CD4-positive, alpha-beta T cell treated with Interleukin-4 for 4 hours (primary cell): Measurements from ENCODE around the gene RASA1.
"Not testable (repeated sequence)": the region's sequence is repeated elsewhere in the genome, so short reads cannot be mapped to it uniquely, and the experiment has no call there.

Source experiments
- DNase-seq: peaks from one replicate; pipeline ENCODE4 v3.0.0-alpha.2; 2020

The RASA1 gene

GRCh38 chr5:87287266-87287665, 19.6 kb downstream of the RASA1 start:
- not testable (repeated sequence) for DNase-seq

DNA sequence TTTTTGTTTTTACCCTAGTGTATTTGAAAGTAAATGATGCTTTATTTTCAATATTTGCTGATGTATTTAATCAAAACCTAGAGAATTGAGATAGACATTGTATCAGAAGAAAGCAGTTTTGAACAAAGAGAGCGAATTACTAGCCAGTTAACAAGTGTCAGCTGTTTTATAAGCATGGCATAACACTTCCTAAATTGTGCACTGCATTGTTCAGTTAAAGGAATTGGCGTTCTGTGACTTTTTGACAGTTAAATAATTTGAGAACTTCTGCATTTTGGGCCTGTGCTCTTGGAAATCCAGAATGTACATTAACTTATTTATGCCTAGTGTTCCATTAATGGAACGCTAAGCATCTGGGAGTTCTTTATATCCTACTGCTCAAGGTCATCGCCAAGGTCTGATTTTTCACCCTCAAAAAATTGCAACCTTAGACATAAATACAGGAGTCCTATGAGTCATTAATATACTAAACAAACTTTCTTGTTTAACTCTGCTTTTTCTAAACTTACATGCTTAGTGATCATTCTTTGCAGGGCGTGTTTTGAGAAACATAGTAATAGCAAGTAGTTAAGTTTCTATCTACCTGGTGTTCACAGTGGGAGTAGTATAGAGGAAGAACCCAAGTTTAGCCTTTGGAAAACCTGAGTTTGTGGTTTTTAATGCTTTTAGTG, 31.1 kb downstream of the RASA1 start:
- DNase-seq: no peak

- no peak for DNase-seq
Measured at GRCh38 chr5:87300176-87300575, 32.5 kb downstream of the RASA1 start.

GRCh38 chr5:87300744-87301143, 33.1 kb downstream of the RASA1 start:
- DNase-seq: peak; percentile 68

GRCh38 chr5:87302061-87302460, 34.4 kb downstream of the RASA1 start:
- DNase-seq: no peak

GRCh38 chr5:87303324-87303723, 35.6 kb downstream of the RASA1 start:
- no peak for DNase-seq

- not testable (repeated sequence) for DNase-seq
Measured at GRCh38 chr5:87306090-87306489, 38.4 kb downstream of the RASA1 start.

DNA sequence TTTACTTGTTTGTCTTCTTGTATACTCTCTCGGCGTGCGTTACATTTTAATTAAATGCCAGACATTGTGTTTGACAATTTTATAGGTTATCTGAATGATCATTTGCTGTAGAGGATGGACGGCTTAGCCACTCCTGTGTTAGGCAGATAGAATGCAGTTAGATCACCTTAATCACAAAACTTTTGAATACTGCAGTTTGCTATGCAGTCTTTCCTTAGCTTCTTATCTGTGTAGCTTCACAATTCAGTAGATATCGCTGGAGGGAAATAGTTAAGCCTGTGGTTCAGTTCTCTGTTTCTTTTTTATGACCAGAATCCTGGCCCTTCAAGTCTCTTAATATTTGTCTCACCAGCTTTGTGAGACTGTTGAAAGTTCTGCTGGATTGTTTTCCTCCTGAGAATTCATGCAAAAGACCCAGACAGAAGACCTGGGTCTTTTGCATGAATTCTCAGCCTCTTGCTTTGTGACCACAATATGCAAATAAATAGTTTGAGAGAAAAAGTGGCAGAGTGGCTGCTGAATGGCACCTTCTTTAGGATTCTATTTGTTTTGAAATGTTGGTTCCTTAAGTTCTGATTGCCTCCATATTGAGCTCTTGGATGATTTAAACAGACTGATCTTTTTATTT, 40.2 kb downstream of the RASA1 start:
- no peak for DNase-seq

DNA sequence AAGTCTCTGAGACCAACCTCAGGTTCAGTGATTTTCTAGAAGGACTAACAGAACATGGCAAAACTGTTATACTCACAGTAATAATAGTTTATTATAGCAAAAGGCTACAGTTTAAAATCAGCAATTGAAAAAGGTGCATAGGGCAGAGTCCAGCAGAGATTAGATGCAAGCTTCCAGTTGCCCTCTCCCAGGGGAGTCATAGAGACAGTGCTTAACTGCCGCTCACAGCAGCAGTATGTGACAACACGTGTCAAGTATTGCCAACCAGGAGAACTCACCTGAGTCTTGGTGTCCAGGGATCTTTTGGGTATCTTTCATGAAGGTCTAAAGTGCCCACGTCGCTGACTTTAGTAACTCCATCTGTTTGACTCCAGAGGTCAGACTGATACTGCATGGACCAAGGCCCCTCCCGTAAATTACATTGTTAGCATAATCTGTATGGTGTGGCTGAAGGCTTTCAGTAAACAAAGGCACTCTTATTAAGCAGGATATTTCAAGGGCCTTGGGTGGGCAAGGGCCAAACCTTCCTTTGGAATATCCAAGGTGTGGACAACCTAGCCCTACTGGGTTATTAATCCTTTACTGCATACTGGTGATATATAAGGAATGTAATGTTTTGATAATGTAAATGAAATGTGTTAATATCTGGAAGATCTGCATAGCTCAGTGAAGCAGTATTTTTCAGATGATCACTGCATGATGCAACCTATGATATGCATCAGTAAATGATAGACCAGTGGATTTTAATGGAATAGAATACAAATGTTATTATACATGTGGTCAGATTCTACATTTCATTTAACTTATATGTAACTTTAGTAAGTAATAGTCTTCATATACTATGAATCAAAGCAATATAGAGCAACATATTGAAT, 44.0 kb downstream of the RASA1 start:
- DNase-seq: no peak

GRCh38 chr5:87313216-87313615, 45.5 kb downstream of the RASA1 start:
- no peak for DNase-seq

- DNase-seq: no peak
Measured at GRCh38 chr5:87319469-87319868, 51.8 kb downstream of the RASA1 start.

- DNase-seq: no peak
Measured at GRCh38 chr5:87321605-87322004, 53.9 kb downstream of the RASA1 start.

GRCh38 chr5:87322381-87322780, 54.7 kb downstream of the RASA1 start:
- DNase-seq: no peak

DNA sequence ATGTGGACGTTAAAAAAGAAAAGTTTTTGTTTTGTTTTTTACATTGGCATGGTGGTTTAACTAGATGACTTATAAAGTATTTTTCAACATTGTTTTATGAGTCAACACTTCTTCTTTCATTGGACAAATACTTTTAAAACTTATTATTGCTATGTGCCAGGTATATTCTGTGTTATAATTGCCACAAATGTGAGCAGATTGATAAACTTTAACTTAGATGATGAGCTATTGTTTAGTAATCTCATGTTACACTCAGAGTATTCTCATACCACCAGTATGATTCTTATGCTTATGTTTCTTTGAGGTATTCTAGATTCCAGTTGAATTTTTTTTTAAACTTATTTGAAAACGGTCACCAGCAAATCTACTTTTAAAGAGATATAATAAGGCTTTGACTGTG, 60.3 kb downstream of the RASA1 start:
- DNase-seq: no peak

DNA sequence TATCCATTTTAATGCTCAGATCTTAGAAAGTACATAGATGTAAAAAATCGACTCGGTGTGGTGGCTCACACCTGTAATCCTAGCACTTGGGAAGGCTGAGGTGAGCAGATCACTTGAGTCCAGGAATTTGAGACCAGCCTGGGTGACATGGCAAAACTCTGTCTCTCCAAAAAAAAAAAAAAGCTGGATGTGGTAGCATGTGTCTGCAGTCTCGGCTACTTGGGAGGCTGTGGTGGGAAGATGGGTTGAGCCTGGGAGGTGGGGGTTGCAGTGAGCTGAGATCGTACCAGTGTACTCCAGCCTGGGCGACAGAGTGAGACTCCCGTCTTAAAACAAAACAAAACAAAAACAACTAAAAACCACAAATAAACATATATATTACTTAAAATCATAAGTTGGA, 61.4 kb downstream of the RASA1 start:
- no peak for DNase-seq

GRCh38 chr5:87339986-87340385, 72.3 kb downstream of the RASA1 start:
- no peak for DNase-seq

DNA sequence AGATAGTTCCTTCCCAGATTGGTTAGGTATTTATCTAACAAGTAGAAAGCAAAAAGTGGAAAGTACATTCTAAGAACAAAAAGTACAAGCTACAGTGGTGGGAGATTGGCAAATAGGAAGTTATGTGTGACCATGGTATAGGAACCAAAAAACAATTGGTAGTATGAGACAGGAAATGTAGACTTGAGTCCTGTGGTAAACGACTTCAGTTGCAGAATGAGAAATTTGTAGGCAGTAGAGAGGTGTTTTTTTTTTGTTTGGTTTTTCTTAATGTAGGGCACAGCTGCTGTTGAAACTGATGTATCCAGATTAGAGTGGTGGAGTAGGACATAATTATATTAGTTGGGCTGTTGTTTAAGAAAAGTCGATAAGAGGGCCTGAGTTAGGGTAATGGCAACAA, 73.0 kb downstream of the RASA1 start:
- DNase-seq: peak; percentile 55

DNA sequence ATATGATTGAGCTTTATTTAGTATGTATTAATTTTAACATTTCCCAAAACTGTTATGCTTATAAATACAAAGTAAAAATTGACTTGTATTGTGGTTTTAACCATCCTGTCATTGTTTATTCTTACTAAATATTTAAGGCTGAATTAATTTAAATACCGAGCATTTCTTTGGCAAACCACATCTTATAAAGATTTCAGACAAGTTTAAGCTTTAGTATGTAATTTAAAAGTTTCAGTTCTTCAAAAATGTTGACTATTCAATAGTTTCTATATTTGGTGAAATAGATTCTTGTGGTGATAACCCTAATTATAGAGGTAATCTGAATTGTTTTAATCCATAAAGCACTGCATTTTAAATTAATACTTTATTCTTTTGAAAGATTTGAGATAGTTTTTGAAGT, 79.6 kb downstream of the RASA1 start:
- DNase-seq: no peak

- DNase-seq: no peak
Measured at GRCh38 chr5:87347841-87348240, 80.2 kb downstream of the RASA1 start.

DNA sequence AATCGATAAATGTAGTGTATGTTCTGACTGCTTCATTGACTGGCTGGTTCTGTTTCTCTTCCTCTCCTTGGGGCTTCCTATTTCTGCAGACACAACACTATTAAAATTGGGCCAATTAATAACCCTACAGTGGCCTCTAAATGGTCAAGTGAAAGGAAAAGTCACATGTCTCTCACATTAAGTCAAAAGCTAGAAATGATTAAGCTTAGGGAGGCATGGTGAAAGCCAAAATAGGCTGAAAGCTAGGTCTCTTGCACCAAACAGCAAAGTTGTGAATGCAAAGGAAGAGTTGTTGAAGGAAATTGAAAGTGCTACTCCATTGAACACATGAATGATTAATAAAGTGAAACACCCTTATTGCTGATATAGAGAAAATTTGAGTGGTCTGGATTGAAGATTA, 86.8 kb downstream of the RASA1 start:
- no peak for DNase-seq

GRCh38 chr5:87359106-87359505, 91.4 kb downstream of the RASA1 start:
- DNase-seq: no peak

DNA sequence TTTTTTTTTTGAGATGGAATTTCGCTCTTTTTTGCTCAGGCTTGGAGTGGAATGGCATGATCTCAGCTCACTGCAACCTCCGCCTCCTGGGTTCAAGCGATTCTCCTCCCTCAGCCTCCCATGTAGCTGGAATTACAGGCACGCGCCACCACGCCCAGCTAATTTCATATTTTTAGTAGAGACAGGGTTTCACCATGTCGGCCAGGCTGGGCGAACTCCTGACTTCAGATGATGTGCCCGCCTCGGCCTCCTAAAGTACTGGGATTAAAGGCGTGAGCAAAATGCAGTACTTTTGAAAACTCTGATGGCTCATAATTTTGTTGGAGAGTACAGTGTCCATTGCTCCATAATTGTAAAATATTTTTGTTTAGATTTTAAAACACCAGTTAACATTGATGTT, 92.4 kb downstream of the RASA1 start:
- no peak for DNase-seq

DNA sequence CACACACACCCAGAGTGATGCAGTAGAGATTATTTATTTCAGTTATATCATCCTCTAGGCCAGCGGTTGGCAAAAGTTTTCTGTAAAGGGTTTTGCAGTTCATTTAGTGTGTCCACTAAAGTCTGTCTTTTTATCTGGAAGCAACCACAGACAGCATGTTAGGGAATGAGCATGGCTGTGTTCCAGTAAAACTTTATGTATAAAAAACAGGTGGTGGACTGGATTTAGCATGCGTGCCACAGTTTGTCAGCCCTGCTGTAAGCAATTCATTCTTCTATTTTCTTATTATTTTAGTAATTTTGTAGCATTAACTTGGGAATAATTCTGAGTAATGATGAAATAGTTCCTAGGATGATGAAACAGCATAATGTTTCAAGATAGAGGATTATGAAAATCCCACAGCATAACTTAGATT, 93.4 kb downstream of the RASA1 start:
- no peak for DNase-seq
